Rectal smooth muscle tissue (tissue), 1 donor: ENCODE data around the gene PALB2.

ENCODE experiments used
- H3K27ac ChIP-seq: one replicate; pipeline ENCODE4 v1.7.0; 2013; ENCODE audit warnings: low read depth, low read length, inconsistent platforms
- H3K27me3 ChIP-seq: one replicate; pipeline ENCODE4 v1.7.0; 2013; ENCODE audit warnings: low read length; ENCODE audit not compliant: control insufficient read depth, insufficient read depth
- H3K36me3 ChIP-seq: one replicate; pipeline ENCODE4 v1.7.0; 2013; ENCODE audit warnings: low read length; ENCODE audit not compliant: control insufficient read depth, insufficient read depth
- H3K4me1 ChIP-seq: one replicate; pipeline ENCODE4 v1.7.0; 2013; ENCODE audit warnings: low read length; ENCODE audit not compliant: control insufficient read depth, insufficient read depth
- H3K4me3 ChIP-seq: one replicate; pipeline ENCODE4 v1.7.0; 2013; ENCODE audit warnings: low read length
- H3K9ac ChIP-seq: one replicate; pipeline ENCODE4 v1.7.0; 2013; ENCODE audit warnings: low read length

The PALB2 gene

GRCh38 chr16:23554536-23554935, 86.6 kb downstream of the PALB2 start:
- H3K36me3 ChIP-seq = peaks cover 14% of the 10 kb centered on the region
- H3K27ac ChIP-seq = no peak overlapping the region
- H3K4me3 ChIP-seq = no peak overlapping the region
- H3K27me3 ChIP-seq = no peaks in the 10 kb centered on the region
- peaks cover 18% of the 10 kb centered on the region for H3K4me1 ChIP-seq
- no peak overlapping the region for H3K9ac ChIP-seq
